Measurements from ENCODE around the gene MDN1.
A peak's percentile ranks its signal among the peaks of the same experiment; 100 is the strongest.
"Not testable (repeated sequence)": the region's sequence is repeated elsewhere in the genome, so short reads cannot be mapped to it uniquely, and the experiment has no call there.

The MDN1 gene, protein sequence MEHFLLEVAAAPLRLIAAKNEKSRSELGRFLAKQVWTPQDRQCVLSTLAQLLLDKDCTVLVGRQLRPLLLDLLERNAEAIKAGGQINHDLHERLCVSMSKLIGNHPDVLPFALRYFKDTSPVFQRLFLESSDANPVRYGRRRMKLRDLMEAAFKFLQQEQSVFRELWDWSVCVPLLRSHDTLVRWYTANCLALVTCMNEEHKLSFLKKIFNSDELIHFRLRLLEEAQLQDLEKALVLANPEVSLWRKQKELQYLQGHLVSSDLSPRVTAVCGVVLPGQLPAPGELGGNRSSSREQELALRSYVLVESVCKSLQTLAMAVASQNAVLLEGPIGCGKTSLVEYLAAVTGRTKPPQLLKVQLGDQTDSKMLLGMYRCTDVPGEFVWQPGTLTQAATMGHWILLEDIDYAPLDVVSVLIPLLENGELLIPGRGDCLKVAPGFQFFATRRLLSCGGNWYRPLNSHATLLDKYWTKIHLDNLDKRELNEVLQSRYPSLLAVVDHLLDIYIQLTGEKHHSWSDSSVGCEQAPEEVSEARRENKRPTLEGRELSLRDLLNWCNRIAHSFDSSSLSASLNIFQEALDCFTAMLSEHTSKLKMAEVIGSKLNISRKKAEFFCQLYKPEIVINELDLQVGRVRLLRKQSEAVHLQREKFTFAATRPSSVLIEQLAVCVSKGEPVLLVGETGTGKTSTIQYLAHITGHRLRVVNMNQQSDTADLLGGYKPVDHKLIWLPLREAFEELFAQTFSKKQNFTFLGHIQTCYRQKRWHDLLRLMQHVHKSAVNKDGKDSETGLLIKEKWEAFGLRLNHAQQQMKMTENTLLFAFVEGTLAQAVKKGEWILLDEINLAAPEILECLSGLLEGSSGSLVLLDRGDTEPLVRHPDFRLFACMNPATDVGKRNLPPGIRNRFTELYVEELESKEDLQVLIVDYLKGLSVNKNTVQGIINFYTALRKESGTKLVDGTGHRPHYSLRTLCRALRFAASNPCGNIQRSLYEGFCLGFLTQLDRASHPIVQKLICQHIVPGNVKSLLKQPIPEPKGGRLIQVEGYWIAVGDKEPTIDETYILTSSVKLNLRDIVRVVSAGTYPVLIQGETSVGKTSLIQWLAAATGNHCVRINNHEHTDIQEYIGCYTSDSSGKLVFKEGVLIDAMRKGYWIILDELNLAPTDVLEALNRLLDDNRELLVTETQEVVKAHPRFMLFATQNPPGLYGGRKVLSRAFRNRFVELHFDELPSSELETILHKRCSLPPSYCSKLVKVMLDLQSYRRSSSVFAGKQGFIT (N-terminal part only)

DNA sequence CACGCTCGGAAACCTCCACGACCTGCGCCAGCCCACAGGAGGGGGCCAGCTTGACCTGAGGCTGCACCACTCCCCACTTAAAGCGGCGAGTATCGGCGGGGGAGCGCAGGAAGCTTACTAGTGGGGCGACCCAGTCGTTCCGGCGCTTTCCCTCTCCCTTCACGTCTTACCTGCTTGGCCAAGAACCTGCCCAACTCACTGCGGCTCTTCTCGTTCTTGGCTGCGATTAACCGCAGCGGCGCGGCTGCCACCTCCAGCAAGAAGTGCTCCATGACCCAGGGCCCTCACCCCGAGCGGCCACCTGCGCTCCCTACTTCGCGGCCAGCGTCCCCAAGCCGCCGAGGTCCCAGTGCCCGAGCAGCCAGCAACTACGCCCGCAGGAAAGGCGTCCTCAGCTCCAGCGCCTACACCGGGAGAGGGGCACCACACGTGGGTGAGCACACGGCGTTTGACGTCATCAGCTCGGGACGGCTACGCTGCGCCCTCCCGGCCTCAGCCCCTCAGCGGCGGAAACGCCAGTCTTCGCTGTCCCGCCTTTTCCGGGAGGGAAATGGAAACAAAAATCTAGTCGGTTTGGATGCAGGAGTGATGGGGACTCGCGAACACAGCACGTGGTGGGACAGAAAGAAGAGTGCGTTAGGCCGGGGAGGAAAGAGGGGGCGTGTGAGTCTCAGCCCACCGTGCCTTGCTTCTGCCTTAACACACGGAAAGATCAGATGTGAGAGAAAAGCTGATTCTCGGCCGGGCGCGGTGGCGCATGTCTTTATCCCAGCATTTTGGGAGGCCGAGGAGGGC, at the start of gene MDN1:
Gene MDN1 (minus strand): TSS at position 459 of the 795 bp plus-strand sequence. CDS start 187 bp downstream, at position 272.
- peak; percentile 92 for DNase-seq (ENCODE audit: low spot score)

DNA sequence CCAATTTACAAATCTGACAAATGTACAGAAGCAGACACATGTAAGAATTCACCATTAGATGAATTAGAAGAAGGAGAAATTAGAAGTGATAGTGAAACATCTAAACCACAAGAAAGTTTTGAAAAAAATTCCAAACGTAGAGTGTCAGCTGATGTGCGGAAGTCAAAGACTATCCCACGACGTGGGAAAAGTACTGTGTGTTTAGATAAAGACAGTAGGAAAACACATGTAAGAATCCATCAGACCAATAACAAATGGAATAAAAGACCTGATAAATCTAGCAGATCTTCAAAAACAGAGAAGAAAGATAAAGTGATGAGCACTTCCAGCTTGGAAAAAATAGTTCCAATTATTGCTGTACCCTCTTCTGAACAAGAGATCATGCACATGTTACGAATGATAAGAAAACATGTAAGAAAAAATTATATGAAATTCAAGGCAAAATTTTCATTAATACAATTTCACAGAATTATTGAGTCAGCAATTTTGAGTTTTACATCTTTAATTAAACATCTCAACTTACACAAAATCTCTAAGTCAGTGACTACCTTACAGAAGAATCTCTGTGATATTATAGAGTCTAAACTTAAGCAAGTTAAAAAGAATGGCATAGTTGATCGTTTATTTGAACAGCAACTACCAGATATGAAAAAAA, 46.6 kb upstream of the MDN1 start:
- no peak for DNase-seq (ENCODE audit: low spot score)

DNA sequence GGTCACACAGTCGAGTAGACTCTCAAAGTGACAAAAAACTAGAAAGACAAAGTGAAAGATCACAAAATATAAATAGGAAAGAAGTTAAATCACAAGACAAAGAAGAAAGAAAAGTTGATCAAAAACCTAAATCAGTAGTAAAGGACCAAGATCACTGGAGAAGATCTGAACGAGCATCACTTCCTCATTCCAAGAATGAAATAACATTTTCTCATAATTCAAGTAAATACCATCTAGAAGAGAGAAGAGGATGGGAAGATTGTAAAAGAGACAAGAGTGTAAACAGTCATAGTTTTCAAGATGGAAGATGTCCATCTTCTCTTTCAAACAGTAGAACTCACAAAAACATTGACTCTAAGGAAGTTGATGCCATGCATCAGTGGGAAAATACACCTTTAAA, 43.1 kb upstream of the MDN1 start:
- no peak for DNase-seq (ENCODE audit: low spot score)

DNA sequence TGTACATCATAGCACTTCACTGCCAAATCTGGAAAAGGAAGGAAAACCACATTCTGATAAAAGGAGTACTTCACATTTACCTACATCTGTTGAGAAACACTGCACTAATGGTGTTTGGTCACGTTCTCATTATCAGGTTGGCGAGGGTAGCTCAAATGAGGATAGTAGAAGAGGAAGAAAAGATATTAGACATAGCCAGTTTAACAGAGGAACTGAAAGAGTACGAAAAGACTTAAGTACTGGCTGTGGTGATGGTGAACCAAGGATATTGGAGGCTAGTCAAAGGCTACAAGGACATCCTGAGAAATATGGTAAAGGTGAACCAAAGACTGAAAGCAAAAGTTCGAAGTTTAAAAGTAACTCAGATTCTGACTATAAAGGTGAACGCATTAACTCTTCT, 42.7 kb upstream of the MDN1 start:
- no peak for DNase-seq (ENCODE audit: low spot score)

DNA sequence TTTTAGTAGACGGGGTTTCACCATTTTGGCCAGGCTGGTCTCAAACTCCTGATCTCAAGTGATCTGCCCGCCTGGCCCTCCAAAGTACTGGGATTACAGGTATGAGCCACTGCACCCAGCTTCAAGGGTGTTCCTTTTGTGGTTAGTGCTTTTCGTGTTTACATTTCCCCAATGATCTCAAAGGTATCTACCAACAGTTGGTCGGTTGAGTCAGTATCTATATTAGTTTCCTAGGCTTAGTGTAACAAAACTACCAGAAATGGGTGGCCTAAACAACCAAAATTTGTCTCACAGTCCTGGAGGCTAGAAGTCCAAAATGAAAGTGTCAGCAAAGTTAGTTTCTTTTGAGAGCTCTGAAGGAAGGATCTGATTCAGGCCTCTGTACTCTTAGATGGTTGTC, 40.1 kb upstream of the MDN1 start:
- DNase-seq (ENCODE audit: low spot score) = no peak

DNA sequence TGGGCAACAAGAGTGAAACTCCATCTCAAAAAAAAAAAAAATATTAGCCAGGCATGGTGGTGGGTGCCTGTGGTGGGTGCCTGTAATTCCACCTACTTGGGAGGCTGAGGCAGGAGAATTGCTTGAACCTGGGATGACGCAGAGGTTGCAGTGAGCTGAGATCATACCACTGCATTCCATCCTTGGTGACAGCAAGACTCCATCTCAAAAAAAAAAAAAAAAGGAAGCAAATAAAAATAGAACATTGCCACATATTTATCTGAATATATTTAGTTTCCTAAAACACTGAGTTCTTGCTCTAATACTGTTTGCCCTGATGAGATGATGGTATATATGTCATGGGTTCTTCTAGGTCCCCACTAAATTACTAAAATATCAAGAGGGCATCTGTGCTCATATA, 38.4 kb upstream of the MDN1 start:
- DNase-seq (ENCODE audit: low spot score) = no peak

DNA sequence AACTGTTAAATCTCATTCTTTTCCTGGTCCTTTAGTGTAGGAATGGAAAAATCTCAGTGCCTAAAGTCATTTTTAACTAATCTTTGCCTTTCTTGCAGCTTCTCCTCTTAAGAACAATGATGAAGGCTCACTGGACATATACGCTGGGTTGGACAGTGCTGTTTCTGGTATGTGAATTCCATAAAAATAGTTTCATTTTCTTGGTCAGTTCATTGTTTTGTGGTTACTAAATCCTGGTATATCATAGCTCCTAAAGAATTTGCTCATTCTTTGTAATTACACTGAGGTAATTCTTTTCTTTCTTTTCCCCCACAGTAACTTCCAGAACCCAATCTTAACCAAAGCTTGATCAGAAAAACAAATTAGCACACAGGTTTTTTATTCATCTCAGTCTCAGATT, 33.5 kb upstream of the MDN1 start:
- DNase-seq (ENCODE audit: low spot score) = no peak

DNA sequence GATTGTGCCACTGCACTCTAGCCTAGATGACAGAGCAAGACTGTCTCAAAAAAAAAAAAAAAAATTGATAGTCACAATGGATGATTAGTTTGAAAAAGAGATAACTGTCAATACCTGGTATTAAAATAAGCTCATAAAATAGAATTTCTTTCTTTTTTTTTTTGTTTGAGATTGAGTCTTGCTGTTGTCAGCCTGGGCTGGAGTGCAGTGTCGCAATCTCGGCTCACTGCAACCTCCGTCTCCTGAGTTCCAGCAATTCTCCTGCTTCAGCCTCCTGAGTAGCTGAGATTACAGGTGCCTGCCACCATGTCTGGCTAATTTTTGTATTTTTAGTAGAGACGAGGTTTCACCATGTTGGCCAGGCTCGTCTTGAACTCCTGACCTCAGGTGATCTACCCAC, 27.9 kb upstream of the MDN1 start:
- not testable (repeated sequence) for DNase-seq (ENCODE audit: low spot score)

DNA sequence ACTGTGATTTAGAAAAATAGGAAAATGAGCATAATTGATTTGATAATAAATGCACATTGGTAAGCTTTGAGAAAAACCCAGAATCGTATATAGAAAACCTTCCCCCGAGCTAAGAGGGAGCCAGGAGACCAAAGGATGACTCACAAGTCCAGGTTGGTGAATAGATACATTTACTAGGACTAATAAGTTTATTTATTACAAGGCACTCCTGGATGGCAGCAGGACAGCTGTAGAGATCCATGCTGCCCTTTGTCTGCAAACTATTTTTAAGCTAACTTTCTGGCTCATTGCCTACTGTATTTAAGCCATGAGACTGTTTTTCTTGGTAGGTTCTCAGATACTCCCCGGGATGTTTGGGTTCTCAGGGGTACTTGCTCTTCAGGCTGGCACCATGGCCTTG, 23.5 kb upstream of the MDN1 start:
- DNase-seq (ENCODE audit: low spot score) = no peak

DNA sequence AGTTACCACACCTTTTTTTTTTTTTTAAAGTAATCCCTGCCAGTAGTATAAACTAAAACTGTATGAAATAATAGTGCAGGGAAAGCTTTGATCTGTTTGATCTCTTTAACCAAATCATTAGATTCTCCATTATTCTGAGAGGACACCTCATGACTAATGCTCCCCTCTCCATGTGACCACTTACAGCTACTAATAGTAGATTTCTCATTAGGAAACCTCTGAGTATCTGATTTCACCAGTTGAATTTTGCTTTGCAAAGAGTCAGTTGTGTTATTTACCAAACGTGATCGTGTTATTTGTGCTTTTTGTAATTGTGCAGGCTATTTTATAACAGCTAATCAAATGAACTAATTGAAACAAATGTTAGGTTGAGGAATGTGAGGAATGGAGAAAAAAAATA, 22.6 kb upstream of the MDN1 start:
- no peak for DNase-seq (ENCODE audit: low spot score)

DNA sequence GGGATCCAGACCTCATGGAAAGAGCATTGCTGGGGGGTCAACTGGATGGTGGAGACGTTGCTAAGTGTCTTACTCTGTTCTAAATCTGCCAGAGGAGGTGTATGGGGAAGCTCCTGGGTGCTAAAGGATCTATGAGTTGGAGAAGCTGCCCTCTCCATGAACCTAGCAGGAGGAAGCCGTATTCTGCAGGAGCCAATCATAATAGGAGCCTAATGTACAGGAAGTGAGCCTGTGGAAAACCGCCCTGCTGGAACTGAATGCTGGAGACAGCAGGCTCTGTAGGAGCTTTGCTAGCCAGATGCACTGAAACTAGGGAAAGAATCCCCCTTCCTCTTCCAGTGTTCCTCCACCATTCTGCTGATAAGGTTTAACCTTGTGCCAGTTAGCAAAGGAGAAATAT, 20.9 kb upstream of the MDN1 start:
- DNase-seq (ENCODE audit: low spot score) = no peak

DNA sequence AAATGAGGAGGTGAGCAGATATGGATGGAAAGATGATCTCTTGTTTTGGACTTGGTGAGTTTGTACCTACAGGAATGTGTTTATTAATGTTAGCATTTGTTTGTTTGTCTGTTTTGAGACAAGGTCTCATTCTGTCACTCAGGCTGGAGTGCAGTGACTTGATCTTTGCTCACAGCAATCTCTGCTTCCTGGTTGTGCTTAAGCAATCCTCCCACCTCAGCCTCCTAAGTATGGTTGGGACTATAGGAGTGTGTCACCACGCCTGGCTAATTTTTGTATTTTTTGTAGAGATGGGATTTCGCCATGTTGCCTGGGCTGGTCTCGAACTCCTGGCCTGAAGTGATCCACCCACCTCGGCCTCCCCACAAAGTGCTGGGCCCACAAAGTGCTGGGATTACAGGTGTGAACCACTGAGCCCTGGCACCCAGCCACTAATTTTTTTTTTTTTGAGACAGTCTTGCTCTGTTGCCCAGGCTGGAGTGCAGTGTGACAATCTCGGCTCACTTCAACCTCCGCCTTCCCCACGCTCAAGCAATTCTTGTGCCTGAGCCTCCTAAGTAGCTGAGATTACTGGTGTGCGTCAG, 17.1 kb upstream of the MDN1 start:
- no peak for DNase-seq (ENCODE audit: low spot score)

DNA sequence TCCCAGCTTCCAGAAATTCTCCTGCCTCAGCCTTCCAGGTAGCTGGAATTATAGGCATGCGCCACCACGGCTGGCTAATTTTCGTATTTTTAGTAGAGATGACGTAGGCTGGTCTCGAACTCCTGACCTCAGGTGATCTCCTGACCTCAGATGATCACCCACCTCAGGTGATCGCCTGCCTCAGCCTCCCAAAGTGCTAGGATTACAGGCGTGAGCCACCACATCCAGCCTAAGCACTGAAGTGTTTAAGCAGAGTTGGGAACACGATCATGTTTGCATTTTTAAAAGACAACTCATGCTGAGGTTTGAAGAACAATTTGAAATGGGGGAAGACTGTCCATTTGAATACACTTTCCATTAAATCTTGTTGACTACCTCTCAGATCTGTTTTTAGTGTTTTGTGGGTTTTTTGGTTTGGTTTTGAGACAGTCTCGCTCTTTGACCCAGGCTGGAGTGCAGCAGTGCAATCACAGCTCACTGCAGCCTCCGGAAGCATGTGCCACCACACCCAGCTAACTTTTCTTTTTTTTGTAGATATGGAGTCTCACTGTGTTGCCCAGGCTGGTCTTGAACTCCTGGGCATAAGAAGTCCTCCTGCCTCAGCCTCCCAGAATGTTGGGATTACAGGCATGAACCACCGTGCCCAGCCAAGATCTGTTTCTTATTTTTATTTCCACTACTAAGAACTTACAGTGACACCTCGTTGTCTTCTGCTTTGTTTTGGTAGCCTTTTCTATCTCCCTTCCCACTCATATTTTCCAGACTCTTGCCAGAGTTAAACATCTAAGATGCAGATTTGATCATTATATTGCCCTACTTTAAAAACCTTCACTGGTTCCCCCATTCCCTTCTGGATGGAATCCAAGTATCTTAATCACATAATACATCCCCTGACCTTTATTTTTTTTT, 15.5 kb upstream of the MDN1 start:
- DNase-seq (ENCODE audit: low spot score) = no peak

DNA sequence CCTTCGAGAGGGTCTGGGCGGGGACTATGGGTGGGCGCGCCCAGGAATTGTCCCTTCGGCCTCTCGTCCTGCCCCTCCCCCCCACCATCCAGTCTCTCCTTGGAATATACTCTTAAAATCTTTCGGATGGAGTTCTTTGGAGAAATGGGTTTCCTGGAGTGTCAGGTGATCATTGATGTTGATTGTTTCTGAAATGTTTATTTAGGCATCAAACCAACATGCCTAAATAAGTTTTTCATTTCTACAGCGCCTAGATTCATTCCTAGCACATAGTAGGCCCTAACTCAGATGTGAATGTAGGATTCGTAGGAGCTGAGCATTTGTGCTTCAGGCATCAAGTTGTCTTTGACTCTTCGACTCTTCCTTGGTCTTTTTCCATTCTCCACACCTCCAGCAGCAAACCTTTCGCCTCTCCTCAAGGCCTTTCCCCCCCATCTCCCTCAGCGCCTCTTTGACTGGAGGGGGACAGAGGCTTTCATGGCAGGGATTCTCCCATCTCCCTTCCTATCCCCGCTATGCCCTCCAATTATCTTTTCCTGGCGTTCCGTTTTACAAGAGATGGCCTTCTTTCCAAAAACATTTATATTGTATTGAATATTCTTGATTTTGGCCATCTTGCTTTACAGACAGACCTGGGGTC, 10.7 kb upstream of the MDN1 start:
- DNase-seq (ENCODE audit: low spot score) = no peak

DNA sequence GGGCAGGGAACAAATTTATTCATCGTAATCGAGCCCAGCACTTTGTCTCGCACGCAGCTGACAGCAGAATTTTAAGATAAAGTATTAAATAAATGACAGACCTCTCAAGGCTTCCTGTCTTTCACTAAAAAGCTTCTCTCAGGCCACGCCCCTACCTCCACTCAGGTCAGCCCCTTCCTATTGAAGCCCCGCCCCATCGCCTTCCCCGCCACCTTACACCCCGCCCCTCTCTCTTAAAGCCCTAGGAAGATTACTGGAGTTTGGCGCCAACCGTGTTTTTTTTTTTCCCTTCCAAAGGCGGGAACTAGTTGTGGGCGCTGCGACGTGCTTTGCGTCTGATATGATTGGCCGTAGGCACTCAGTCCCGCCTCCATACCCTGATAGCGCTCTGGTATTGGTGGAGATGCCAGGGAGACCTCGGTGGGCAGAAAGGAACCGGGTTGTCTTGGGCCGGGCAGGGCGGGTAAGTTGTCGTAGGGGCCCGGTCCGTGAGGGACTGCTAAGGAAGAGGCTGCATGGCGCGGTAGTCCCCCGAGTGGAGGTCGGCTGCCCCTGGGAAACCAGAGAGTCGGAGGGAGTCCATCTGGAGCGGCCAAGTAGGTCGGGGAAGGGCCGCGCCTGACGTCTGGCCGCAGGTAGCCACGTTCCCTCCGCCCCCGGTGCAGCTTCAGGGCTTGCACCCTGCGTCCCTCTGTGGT, 10.0 kb upstream of the MDN1 start, which contains the start of gene CASP8AP2:
Gene CASP8AP2 (plus strand): TSS at position 409 of the 698 bp plus-strand sequence.
- peak; percentile 96 for DNase-seq (ENCODE audit: low spot score)

DNA sequence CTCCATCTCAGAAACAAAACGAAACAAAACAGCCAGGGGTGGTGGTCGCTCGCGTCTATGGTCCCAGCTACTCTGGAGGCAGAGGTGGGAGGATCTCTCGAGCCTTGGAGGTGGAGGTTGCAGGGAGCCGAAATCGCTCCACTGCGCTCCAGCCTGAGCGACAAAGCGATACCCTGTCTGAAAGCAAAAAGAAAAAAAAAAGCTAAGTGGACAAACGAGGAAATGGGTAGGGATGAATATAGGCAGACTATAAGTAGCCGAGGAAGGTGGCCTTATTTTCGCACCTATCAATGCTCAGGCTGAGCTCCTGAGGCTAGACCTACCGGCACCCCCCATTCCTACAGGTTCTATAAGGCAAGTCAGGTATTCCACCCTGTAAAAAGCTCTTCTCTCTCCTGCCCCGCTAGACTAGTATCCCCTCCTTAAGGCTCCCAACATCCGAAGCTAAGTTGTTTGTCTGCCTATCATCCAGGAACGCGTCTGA, 9.4 kb upstream of the MDN1 start:
- no peak for DNase-seq (ENCODE audit: low spot score)

DNA sequence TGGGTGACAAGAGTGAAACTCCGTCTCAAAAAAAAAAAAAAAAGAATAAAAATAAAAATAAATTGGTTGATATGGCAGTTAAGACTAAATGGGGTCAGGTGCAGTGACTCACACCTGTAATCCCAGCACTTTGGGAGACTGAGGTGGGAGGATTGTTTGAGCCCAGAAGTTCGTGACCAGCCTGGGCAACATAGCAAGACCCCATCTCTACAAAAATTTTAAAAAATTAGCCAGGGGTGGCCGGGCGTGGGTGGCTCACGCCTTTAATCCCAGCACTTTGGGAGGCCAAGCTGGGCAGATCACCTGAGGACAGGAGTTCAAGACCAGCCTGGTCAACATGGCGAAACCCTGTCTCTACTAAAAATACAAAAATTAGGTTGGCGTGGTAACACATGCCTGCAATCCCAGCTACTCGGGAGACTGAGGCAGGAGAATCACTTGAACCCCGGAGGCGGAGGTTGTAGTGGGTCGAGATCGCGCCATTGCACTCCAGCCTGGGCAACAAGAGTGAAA, 8.9 kb upstream of the MDN1 start:
- DNase-seq (ENCODE audit: low spot score) = not testable (repeated sequence)

DNA sequence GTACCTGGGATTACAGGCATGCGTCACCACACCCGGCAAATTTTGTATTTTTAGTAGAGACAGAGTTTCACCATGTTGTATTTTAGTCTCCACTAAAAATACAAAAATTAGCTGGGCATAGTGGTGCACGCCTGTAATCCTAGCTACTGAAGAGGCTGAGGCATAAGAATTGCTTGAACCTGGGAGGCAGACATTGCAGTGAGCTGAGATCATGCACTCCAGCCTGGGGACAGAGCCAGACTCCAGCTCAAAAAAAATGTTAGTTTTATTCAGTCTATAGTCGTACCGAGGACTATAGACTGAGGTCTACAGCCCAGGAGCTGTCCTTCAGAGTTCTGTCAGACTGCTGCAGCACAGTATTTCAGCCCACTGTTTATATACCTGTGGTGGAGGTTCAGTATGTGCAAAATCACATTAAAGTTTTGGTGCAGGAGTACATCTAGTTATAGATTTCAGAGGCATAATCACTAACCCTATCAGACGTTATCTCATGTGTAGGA, 6.5 kb upstream of the MDN1 start:
- DNase-seq (ENCODE audit: low spot score) = no peak

All from globus pallidus (tissue), 1 donor.